ENCODE measurements around the gene TNXB. TPM values are rescaled to one million over a fixed set of nuclear protein-coding genes. Genes with fewer than 3 reads are reported as not detected.
A peak's percentile ranks its signal among the peaks of the same experiment; 100 is the strongest.
"Not testable (repeated sequence)": the region's sequence is repeated elsewhere in the genome, so short reads cannot be mapped to it uniquely, and the experiment has no call there.

TNXB gene
- polyA plus RNA-seq, 1 donor = 125 TPM

DNA sequence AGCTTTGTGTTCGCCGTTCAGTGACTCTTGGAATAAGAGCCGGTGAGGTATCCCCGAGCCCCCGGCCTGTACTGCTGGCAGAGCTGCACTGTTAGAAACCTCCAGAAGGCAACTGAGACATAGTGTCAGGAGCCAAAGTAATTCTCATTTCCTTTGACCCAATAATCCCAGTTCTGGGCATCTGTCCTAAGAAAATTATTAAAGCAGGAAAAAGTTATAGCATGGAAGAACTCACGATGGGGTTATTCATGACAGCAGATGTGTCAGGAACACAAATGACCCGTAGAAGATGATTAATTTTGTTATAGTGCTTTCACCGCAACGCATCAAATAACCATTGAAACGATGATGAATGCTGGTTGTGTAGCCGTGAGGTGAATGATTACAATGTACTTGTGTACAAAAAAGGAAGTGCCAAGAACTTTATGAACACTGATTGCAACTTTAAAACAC is 50.6 kb downstream of the TNXB start:
- DNase-seq = no peak

DNA sequence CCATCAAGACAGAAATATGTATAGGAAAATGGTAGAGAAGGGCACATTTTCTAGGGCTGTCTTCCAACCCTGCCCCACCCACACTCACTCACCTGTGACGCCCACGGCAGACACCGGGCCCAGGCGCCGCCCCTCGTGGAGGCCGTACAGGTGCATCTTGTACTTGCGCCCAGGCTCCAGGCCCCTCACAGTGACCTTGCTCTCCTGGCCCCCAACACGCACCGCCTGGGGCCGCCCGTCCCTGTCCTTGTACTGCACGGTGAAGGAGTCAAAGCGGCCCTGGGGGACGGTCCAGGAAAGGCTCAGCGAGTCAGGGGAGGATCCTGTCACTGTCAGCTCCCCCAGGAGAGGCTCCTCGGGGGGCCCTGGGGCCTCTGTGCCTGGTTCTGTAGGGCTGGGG is 51.2 kb downstream of the TNXB start:
- DNase-seq = no peak

DNA sequence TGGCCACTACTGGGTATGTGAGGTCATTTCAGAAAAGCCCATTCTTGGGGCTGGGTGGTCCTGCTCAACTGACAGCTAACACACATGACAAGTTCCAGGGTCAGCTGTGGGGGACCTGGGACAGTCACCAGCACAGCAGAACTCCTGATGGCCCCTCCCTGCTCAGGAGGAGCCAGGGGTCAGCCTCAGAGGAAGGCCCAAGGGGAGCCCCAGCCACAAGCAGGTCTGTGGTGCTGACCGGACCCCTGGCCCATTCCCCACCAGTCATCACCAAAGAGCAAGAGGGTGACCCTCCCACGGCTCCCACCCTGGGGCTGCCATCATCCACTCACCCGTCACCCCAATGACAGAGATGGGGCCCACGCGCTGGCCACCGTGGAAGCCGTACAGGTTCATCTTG is 52.9 kb downstream of the TNXB start:
- DNase-seq = no peak

DNA sequence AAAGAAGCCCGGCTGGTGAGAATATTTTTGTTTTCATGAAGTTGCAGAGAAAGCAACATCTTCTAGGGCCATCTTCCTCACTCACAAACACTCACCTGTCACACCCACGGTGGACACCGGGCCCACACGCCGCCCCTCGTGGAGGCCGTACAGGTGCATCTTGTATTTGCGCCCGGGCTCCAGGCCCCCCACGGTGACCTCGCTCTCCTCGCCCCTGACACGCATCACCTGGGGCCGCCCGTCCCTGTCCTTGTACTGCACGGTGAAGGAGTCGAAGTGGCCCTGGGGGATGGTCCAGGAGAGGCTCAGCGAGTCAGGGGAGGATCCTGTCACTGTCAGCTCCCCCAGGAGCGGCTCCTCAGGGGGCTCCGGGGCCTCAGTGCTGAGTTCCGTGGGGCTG is 53.4 kb downstream of the TNXB start:
- not testable (repeated sequence) for DNase-seq

DNA sequence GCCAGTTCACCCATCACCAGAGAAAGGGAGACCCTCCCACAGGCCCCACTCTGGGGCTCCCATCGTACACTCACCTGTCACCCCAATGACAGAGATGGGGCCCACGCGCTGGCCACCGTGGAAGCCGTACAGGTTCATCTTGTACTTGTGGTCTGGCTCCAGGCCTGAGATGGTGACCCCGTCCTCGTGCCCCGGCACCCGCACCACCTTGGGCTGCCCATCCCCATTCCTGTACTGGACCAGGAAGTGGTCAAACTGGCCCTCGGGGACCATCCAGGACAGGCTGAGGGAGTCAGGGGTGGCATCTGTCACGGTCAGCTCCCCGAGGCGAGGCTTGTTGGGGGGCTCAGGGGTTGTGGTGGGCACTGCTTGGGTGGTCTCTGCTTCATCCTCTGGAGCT is 55.8 kb downstream of the TNXB start:
- DNase-seq = not testable (repeated sequence)

DNA sequence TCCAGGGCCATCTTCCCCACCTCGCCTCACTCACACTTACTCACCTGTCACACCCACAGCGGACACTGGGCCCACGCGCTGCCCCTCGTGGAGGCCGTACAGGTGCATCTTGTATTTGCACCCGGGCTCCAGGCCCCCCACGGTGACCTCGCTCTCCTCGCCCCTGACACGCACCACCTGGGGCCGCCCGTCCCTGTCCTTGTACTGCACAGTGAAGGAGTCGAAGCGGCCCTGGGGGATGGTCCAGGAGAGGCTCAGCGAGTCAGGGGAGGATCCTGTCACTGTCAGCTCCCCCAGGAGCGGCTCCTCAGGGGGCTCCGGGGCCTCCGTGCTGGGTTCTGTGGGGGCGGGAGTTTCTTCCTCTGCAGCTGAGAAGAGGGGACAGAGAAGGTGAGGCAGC is 56.5 kb downstream of the TNXB start:
- DNase-seq = not testable (repeated sequence)

DNA sequence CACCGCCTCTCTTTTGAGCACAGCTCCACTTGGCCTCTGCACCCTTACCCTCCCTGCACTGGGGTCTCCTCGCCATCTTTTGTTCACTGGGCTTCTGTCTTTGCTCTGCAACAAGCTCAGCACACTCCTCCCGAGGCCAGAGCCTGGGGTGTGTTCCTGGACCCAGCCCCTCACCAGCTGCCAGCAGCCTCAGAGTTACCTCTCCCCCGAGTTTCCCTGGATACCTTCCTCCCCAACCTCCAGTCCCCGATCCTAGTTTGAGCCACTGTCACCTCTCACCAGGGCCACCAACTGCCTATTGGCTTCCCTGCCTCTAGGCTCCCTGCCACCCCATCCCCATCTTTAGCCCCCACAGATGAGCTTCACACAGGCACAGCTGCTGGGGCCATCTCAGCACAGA is 58.6 kb downstream of the TNXB start:
- no peak for DNase-seq

DNA sequence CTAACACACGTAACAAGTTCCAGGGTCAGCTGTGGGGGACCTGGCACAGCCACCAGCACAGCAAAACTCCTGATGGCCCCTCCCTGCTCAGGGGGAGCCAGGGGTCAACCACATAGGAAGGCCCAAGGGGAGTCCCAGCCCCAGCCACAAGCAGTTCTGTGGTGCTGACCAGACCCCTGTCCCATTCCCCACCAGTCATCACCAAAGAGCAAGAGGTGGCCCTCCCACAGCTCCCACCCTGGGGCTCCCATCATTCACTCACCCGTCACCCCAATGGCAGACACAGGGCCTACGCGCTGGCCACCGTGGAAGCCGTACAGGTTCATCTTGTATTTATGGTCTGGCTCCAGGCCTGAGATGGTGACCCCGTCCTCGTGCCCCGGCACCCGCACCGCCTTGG is 59.4 kb downstream of the TNXB start:
- DNase-seq = not testable (repeated sequence)

DNA sequence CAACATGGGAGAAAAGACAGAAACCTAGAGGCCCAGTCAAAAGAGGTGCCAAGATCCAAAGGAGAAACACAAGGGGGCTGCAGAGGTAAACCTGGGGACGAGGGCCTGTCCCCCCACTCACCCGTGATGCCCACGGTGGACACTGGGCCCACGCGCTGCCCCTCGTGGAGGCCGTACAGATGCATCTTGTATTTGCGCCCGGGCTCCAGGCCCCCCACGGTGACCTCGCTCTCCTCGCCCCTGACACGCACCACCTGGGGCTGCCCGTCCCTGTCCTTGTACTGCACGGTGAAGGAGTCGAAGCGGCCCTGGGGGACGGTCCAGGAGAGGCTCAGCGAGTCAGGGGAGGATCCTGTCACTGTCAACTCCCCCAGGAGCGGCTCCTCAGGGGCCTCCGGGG is 60.0 kb downstream of the TNXB start:
- DNase-seq = not testable (repeated sequence)

DNA sequence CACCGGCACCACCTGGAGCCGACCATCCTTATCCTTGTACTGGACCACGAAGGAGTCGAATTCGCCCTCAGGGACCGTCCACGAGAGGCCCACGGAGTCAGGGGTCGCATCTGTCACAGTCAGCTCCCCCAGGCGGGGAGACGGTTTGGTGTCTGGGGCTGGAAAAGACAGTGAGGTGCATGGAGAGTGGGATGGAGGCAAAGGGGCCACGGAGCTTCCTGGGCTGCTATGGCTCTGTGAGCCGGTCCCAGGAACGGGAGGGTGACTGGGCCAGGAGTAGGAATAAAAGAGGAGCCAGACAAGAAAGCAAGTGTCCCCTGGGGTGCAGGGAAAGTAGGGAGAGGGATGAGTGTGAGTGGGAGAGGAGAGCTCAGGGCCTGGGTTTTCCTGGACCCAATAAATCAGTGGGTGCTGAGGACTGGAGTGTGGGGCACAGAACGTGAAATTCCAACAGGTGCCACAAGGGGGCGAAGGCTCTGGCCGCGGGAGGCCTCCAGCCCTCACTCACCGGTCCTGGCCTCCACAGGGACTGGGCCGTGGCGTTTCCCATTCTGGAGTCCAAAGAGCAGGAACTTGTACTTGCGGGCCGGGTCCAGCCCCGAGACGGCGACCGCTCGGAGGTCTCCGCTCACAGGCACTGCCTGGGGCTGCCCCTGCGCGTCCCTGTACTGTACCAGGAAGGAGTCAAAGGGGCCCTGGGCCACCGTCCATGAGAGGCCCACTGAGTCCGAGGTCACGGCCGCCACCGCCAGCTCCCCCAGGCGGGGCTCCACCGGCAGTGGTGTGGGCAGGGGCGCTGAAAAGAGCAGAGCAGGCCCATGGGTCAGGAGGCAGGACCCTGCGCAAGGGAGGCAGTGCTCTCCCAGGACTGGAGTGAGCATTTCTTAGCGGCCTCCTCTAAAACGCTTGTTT is 61.0 kb downstream of the TNXB start:
- peak; percentile 69 for DNase-seq

DNA sequence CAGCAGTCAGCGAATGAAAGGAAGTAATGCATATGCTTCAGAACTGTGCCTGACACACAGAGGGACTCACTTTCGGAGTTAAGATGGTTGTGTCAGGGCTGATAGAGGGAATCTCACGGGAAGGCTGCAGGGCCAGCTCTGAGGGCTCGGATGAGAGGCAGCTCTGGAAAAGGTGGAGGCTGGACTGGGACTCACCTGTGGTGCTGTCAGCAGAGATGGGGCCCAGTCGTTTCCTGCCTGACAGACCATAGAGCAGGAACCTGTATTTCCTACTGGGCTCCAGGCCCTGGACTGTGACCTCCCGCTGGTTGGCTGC is 61.6 kb downstream of the TNXB start:
- DNase-seq = no peak

DNA sequence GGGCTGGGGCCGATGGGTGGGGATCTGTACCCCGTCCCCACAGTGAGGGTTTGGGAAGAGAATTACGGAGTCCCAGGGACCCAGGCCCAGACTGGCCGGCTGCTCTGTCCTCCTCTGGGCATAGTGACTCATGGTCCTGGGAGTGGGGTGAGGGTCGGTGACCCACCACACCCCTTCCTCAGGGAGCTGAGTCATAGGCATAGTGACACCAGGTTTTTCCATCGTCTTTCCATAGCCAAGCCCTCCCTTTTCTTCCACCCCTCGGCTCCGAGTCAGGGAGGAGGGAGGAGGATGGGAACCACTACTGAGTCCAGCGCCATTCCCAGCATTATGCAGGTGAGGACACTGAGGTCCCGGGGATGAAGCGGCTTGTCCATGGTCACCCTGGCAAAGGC is 62.1 kb downstream of the TNXB start:
- DNase-seq = peak; percentile 77

DNA sequence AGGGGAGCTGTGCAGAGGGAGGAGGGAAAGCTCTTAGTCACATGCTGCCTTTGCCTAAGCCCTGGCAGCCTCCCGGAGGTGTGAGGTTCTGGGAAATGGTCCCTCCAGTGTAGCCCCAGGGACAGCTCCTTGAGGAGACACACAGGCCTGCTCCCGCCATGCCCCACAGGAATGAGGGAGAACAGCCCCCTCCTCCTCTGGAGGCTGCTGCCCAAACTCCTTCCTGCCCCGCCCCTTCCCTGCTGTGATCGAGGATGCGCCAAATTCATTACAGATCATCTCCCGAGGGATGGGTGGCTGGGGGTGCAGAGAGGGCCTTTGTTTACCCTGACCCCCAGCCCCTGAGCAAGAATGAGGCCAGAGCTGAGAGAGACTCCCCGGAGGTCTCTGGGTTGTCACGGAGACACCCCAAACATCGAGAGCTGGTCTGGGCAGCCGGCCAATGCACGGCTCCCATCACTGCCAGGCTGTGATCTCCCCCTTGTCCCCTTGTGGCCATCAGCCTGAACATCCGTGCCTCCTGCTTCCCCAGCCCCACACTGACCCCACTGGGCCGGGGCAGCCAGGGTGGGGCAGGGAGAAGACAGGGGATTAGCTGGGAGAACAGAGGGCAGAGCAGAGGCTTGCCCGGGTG is 62.6 kb downstream of the TNXB start:
- DNase-seq = peak; percentile 49

DNA sequence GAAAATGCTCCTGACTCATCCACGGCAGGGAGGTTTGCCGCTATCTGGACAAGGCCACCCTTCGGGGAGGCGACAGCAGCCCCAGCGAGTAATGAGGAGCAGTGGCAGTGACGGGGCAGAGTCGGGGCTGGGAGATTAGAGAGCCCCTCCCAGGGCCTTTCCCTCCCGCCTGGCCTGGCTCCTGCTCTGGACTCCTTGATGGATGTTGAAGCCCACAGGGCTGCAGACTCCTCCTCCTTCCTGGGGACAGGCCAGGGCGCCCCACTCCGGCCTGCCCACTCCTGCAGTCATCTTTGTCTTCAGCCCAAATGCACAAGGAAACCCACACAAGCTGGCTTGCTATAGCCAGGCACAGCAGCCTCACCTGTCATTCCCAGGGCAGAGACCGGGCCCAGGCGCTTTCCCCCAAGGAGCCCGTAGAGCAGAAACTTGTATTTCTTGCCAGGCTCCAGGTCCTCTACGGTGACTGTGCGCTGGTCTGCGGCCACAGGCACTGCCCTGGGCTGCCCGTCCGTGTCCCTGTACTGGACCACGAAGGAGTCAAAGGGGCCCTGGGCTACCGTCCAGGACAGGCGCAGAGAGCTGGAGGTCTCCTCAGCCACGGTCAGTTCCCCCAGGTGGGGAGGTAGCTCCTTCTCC is 63.2 kb downstream of the TNXB start:
- DNase-seq = no peak

DNA sequence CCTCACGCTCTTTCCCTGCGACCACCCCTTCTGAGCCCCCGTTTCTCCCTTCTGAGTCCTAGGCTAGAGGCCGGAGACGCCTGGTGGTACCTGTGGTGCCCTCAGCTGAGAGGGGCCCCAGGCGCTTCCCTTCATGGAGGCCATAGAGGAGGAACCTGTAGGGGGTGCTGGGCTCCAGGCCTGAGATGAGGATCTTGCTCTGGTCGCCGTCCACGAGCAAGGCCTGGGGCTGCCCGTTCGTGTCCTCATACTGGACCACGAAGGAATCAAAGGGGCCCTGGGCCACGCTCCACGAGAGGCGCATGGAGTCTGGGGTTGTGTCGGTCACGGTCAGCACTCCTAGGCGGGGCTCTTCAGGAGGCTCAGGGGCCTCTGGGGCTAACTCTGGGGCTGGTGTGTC is 64.2 kb downstream of the TNXB start:
- DNase-seq = not testable (repeated sequence)

DNA sequence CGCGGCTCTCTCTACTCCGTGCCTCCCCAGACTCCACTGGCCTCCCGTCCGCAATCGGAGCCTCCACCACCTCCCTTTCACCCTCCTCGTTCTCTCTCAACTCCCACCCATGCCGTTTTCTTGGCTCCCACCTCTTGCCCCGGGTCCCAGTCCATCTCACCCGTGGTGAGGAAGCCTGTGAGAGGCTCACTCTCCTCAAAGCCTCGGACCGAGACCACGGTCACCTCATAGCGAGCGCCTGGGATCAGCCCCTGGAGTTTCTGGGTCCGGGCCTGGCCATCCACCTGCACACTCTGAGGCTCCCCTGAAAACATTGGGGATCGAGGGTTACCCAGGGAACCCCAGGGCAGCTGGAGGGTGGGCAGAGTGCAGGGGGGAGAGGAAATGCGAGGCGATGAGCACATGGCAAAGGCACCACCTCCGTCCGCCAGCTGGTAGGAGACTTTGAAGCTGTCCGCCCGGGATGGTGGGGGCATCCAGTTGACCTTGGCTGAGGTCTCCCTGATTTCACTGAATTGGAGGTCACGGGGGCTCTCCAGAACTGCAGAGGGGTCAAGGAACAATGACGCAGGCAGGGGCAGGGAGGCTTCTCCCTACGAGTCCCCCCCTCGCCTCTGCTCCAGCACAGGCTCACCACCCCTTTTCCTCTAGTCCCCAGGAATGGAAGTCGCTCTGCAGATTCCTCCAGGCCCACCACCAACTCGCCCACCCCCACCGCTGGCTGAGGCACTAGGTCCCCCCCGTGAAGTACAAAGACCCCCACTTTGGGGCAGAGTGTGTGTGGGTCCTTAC is 65.4 kb downstream of the TNXB start:
- DNase-seq = not testable (repeated sequence)

DNA sequence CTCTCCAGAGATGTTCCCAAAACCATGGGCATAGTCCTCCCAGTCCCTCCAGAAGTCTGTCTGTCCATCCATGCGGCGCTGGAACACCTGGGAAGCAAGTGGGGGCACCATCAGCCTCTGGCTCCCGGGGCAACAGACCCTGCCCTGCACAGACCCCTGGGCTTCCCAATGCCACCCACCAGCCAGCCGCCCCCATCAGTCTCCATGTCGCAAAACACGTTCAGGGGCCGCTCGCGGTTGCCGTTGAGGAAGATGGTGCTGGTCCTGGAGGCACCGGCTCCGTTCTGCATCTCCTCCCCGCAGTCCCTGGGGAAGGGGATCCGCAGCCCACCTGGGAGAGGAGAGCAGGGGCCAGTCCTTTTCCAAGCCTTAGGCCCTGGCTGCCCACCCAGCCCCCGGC is 66.9 kb downstream of the TNXB start:
- not testable (repeated sequence) for DNase-seq

DNA sequence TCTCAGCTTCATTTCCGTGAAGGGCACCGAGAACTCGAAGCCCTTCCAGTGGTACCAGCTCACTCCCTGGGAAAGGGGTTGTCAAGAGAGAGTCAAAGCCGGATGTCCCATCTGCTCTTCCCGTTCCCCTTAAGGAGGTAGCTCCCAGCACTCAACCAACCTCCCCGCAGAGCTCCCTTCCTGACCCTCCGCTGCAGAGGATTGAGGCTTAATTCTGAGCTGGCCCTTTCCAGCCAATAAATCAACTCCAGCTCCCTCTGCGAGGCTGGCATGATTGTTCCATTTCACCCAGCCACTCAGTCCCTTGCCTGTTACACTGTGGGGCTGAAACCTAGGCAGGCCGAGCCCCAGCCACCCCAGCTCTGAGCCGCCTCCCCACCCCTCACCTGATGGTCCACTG is 67.8 kb downstream of the TNXB start:
- not testable (repeated sequence) for DNase-seq

DNA sequence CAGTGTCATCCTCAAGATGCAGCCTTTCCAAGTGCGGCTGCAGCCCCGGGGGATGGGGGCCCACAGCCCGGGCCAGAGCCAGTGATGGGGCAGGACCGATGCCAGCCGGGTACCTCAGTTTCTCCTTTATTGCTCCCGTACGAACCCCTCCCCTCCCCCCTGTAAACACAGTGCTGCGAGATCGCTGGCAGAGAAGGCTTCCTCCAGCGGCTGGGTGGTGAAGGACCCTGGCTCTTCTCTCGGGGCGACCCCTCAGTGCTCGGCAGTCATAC is 68.2 kb downstream of the TNXB start:
- not testable (repeated sequence) for DNase-seq

DNA sequence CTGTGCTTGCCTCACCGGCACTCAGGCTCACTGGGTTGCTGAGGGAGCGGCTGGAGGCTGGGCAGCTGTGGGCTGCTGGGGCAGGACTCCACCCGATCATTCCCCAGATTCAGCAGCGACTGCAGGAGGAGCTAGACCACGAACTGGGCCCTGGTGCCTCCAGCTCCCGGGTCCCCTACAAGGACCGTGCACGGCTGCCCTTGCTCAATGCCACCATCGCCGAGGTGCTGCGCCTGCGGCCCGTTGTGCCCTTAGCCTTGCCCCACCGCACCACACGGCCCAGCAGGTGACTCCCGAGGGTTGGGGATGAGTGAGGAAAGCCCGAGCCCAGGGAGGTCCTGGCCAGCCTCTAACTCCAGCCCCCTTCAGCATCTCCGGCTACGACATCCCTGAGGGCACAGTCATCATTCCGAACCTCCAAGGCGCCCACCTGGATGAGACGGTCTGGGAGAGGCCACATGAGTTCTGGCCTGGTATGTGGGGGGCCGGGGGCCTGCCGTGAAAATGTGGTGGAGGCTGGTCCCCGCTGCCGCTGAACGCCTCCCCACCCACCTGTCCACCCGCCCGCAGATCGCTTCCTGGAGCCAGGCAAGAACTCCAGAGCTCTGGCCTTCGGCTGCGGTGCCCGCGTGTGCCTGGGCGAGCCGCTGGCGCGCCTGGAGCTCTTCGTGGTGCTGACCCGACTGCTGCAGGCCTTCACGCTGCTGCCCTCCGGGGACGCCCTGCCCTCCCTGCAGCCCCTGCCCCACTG is 68.7 kb downstream of the TNXB start:
- not testable (repeated sequence) for DNase-seq

DNA sequence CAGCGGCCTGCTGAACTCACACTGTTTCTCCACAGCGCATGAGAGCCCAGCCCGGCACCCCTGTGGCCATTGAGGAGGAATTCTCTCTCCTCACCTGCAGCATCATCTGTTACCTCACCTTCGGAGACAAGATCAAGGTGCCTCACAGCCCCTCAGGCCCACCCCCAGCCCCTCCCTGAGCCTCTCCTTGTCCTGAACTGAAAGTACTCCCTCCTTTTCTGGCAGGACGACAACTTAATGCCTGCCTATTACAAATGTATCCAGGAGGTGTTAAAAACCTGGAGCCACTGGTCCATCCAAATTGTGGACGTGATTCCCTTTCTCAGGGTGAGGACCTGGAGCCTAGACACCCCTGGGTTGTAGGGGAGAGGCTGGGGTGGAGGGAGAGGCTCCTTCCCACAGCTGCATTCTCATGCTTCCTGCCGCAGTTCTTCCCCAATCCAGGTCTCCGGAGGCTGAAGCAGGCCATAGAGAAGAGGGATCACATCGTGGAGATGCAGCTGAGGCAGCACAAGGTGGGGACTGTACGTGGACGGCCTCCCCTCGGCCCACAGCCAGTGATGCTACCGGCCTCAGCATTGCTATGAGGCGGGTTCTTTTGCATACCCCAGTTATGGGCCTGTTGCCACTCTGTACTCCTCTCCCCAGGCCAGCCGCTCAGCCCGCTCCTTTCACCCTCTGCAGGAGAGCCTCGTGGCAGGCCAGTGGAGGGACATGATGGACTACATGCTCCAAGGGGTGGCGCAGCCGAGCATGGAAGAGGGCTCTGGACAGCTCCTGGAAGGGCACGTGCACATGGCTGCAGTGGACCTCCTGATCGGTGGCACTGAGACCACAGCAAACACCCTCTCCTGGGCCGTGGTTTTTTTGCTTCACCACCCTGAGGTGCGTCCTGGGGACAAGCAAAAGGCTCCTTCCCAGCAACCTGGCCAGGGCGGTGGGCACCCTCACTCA is 69.5 kb downstream of the TNXB start:
- DNase-seq = not testable (repeated sequence)

All from hindlimb muscle (tissue), 1 donor.